GM12801 (cell line): ENCODE data around the gene MLLT3.

ENCODE experiments used
- TF ChIP-seq, protein P1 (sequence below): IDR thresholded peaks from one replicate; pipeline ENCODE4 v1.5.1; 2011; ENCODE audit warnings: control low read depth; ENCODE audit not compliant: insufficient read length; ENCODE audit errors: extremely low read depth

The MLLT3 gene

GRCh38 chr9:20395651-20396050, 226.6 kb downstream of the MLLT3 start:
- TF ChIP-seq, protein P1, sequence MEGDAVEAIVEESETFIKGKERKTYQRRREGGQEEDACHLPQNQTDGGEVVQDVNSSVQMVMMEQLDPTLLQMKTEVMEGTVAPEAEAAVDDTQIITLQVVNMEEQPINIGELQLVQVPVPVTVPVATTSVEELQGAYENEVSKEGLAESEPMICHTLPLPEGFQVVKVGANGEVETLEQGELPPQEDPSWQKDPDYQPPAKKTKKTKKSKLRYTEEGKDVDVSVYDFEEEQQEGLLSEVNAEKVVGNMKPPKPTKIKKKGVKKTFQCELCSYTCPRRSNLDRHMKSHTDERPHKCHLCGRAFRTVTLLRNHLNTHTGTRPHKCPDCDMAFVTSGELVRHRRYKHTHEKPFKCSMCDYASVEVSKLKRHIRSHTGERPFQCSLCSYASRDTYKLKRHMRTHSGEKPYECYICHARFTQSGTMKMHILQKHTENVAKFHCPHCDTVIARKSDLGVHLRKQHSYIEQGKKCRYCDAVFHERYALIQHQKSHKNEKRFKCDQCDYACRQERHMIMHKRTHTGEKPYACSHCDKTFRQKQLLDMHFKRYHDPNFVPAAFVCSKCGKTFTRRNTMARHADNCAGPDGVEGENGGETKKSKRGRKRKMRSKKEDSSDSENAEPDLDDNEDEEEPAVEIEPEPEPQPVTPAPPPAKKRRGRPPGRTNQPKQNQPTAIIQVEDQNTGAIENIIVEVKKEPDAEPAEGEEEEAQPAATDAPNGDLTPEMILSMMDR: no peak

DNA sequence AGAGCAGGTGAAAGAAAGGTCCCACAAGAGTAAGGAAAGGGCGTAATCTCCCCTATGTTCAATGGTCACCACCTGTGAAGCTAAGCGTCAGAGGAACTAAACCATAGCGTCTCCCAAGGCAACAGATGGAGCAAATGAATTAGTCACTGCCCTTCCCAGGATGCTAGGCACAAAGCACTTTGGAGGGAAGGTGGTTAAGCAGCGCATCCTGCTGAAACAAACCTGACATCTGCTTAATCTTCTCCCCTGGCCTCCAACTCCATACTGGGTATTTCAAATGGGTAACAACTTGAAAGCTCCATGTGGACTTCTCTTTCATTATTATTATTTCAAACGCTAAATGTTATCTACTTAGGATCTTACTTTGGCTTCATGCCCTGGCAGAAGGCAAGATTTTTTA, 227.3 kb downstream of the MLLT3 start:
- TF ChIP-seq, protein P1: no peak

GRCh38 chr9:20391208-20391607, 231.1 kb downstream of the MLLT3 start:
- TF ChIP-seq, protein P1: no peak

DNA sequence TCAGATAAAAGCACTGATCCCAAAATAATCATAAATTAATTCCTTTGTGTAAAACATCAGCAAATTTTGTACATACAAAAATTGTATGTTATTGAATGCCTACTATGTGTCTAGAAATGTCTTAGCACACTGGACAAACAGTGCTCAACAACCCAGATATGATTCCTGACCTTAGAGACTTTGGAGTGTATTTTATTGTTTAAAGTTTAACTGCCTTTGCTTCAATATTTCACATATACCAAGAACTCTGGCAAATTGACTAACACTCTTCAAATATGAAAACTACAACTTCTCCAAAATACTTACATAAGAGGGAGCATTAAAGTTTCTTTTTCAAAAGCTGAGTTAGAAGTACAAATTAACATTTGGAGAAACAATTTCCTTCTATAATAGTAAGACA, 231.9 kb downstream of the MLLT3 start:
- TF ChIP-seq, protein P1: no peak

GRCh38 chr9:20387062-20387461, 235.2 kb downstream of the MLLT3 start:
- TF ChIP-seq, protein P1: no peak

DNA sequence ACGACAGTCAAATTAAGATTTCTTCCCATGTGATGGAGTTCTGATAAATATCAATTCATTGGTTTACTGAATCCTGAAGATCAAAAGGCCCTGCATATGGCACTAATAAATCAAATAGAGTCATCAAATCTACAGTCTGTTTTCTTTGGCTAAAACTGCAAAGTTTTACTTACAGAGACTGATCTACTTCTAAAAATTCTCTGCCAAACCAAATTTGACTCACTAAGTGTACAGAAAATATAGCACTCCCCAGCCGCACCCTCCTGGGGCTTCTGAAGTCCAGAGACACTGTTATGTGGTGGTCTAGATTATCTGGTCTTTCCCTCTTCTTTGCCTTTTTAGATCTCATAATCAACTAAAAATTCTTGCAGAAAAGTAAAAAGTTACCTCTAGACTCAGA, 237.7 kb downstream of the MLLT3 start:
- TF ChIP-seq, protein P1: no peak

DNA sequence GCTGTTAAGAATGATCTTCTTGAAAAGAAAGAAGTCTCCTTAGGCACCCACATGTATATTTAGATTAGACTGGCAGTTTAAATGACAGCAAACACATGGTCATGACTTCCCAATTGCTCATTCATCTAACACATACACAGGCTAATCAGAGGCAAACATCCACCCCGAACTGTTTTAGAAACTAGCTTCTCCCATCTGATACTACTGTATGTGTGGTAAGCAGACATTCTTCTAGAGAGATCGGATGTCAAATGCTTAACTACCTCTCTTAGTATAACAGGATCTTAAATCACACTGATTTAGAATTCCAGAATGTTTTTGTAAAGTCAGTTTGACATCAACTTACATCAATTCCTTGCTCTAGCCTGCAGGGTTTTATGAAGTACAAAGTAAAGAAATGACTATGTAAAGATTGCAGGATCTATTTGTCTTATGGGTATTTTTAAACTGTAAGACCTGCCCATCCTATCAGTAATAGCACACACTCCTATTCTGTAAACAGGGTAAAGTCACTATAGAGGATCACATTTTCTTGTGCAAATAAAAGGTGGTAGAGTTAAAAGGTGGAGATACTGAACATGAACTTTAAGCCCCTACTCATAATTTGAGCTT, 239.7 kb downstream of the MLLT3 start:
- TF ChIP-seq, protein P1: no peak
